ENCODE measurements around the gene PIK3R6.
"Not testable (repeated sequence)": the region's sequence is repeated elsewhere in the genome, so short reads cannot be mapped to it uniquely, and the experiment has no call there.

PIK3R6 gene

GRCh38 chr17:8893621-8894201 is 26.2 kb upstream of the PIK3R6 start:
- no peak for DNase-seq

GRCh38 chr17:8893059-8893458 is 25.6 kb upstream of the PIK3R6 start:
- DNase-seq: no peak

GRCh38 chr17:8892338-8892690 is 24.8 kb upstream of the PIK3R6 start:
- no peak for DNase-seq

- DNase-seq: no peak
These were observed 23.2 kb upstream of the PIK3R6 start for GRCh38 chr17:8890671-8891070.

GRCh38 chr17:8889458-8890210 is 22.2 kb upstream of the PIK3R6 start:
- no peak for DNase-seq

- no peak for DNase-seq
These were observed 21.3 kb upstream of the PIK3R6 start for GRCh38 chr17:8888704-8889302.

- peak; percentile 62 to 75 for DNase-seq
These were observed 20.6 kb upstream of the PIK3R6 start for GRCh38 chr17:8887834-8888703.

GRCh38 chr17:8887301-8887700 is 19.8 kb upstream of the PIK3R6 start:
- DNase-seq: no peak

GRCh38 chr17:8885967-8886684 is 18.7 kb upstream of the PIK3R6 start:
- no peak for DNase-seq

GRCh38 chr17:8885163-8885966 is 17.9 kb upstream of the PIK3R6 start:
- DNase-seq: not testable (repeated sequence)

GRCh38 chr17:8884336-8884990 is 17.0 kb upstream of the PIK3R6 start:
- no peak for DNase-seq

- no peak for DNase-seq
These were observed 15.9 kb upstream of the PIK3R6 start for GRCh38 chr17:8883353-8883752.

GRCh38 chr17:8881606-8882005 is 14.1 kb upstream of the PIK3R6 start:
- DNase-seq: no peak

GRCh38 chr17:8880466-8880865 is 13.0 kb upstream of the PIK3R6 start:
- DNase-seq: no peak

- no peak for DNase-seq
These were observed 11.9 kb upstream of the PIK3R6 start for GRCh38 chr17:8879410-8879809.

- DNase-seq: no peak
These were observed 10.5 kb upstream of the PIK3R6 start for GRCh38 chr17:8877984-8878383.

- DNase-seq: no peak
These were observed 8.5 kb upstream of the PIK3R6 start for GRCh38 chr17:8875957-8876356.

- DNase-seq: no peak
These were observed 8.0 kb upstream of the PIK3R6 start for GRCh38 chr17:8875436-8875835.

GRCh38 chr17:8873801-8874715 is 6.6 kb upstream of the PIK3R6 start:
- no peak for DNase-seq

Measured in SHP77 (cell line).